ENCODE data around the gene GTPBP3. TPM values are rescaled to one million over a fixed set of nuclear protein-coding genes. Genes with fewer than 3 reads are reported as not detected.

Gene GTPBP3
- total and polyA plus RNA-seq, 9 of the 15 experiments (the other 6 are each of a cell fraction or from before 2014, with no cell fraction given): 4.9 to 124 (median 22.6) TPM

GRCh38 chr19:17376935-17377600, 39.7 kb downstream of the GTPBP3 start, which contains the start of gene PLVAP (continued):
- TF ChIP-seq NRF1 (conservative IDR thresholded peaks at IDR 0.05 in 1 of 2, IDR thresholded peaks at IDR 0.05 in 1 of 2): 0 out of 4 replicates have a peak, but pooled peaks of 1 of the 2 experiments have one; percentile 19
- TF ChIP-seq, protein P1, sequence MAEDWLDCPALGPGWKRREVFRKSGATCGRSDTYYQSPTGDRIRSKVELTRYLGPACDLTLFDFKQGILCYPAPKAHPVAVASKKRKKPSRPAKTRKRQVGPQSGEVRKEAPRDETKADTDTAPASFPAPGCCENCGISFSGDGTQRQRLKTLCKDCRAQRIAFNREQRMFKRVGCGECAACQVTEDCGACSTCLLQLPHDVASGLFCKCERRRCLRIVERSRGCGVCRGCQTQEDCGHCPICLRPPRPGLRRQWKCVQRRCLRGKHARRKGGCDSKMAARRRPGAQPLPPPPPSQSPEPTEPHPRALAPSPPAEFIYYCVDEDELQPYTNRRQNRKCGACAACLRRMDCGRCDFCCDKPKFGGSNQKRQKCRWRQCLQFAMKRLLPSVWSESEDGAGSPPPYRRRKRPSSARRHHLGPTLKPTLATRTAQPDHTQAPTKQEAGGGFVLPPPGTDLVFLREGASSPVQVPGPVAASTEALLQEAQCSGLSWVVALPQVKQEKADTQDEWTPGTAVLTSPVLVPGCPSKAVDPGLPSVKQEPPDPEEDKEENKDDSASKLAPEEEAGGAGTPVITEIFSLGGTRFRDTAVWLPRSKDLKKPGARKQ (CRISPR knock-in tag; IDR thresholded peaks at IDR 0.05): no peak
- TF ChIP-seq TAL1 (IDR thresholded peaks at IDR 0.05): peak; percentile 61
- TF ChIP-seq PML (IDR thresholded peaks at IDR 0.05; ENCODE audit: low read length): no peak
- TF ChIP-seq, protein P2, sequence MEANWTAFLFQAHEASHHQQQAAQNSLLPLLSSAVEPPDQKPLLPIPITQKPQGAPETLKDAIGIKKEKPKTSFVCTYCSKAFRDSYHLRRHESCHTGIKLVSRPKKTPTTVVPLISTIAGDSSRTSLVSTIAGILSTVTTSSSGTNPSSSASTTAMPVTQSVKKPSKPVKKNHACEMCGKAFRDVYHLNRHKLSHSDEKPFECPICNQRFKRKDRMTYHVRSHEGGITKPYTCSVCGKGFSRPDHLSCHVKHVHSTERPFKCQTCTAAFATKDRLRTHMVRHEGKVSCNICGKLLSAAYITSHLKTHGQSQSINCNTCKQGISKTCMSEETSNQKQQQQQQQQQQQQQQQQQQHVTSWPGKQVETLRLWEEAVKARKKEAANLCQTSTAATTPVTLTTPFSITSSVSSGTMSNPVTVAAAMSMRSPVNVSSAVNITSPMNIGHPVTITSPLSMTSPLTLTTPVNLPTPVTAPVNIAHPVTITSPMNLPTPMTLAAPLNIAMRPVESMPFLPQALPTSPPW (CRISPR knock-in tag; IDR thresholded peaks at IDR 0.05): peak; percentile 71
- 0 out of 2 replicates have a peak, but pooled peaks have one; percentile 11 for TF ChIP-seq L3MBTL2 (IDR thresholded peaks at IDR 0.05)
- TF ChIP-seq BHLHE40 (IDR thresholded peaks at IDR 0.05; ENCODE audit: low read length): peak; percentile 72
- TF ChIP-seq MAZ (CRISPR knock-in tag; conservative IDR thresholded peaks at IDR 0.05 in 1 of 2, IDR thresholded peaks at IDR 0.05 in 1 of 2): peak in 1 of 2 experiments; percentile 90; a peak in 2 of 4 replicates
- TF ChIP-seq HDGF (IDR thresholded peaks at IDR 0.05): no peak
- TF ChIP-seq SRSF7 (optimal IDR thresholded peaks at IDR 0.05; ENCODE audit: low read depth, low read length): no peak
- TF ChIP-seq, protein P3, sequence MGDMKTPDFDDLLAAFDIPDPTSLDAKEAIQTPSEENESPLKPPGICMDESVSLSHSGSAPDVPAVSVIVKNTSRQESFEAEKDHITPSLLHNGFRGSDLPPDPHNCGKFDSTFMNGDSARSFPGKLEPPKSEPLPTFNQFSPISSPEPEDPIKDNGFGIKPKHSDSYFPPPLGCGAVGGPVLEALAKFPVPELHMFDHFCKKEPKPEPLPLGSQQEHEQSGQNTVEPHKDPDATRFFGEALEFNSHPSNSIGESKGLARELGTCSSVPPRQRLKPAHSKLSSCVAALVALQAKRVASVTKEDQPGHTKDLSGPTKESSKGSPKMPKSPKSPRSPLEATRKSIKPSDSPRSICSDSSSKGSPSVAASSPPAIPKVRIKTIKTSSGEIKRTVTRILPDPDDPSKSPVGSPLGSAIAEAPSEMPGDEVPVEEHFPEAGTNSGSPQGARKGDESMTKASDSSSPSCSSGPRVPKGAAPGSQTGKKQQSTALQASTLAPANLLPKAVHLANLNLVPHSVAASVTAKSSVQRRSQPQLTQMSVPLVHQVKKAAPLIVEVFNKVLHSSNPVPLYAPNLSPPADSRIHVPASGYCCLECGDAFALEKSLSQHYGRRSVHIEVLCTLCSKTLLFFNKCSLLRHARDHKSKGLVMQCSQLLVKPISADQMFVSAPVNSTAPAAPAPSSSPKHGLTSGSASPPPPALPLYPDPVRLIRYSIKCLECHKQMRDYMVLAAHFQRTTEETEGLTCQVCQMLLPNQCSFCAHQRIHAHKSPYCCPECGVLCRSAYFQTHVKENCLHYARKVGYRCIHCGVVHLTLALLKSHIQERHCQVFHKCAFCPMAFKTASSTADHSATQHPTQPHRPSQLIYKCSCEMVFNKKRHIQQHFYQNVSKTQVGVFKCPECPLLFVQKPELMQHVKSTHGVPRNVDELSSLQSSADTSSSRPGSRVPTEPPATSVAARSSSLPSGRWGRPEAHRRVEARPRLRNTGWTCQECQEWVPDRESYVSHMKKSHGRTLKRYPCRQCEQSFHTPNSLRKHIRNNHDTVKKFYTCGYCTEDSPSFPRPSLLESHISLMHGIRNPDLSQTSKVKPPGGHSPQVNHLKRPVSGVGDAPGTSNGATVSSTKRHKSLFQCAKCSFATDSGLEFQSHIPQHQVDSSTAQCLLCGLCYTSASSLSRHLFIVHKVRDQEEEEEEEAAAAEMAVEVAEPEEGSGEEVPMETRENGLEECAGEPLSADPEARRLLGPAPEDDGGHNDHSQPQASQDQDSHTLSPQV (IDR thresholded peaks at IDR 0.05): no peak
- TF ChIP-seq, protein P4, sequence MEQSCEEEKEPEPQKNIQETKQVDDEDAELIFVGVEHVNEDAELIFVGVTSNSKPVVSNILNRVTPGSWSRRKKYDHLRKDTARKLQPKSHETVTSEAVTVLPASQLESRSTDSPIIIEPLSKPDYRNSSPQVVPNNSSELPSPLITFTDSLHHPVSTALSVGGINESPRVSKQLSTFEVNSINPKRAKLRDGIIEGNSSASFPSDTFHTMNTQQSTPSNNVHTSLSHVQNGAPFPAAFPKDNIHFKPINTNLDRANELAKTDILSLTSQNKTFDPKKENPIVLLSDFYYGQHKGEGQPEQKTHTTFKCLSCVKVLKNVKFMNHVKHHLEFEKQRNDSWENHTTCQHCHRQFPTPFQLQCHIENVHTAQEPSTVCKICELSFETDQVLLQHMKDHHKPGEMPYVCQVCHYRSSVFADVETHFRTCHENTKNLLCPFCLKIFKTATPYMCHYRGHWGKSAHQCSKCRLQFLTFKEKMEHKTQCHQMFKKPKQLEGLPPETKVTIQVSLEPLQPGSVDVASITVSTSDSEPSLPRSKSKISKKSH (CRISPR knock-in tag; IDR thresholded peaks at IDR 0.05): no peak
- TF ChIP-seq RCOR1 (IDR thresholded peaks at IDR 0.05; ENCODE audit: borderline replicate concordance in 1 of 2, low read depth in 2 of 2, low read length in 2 of 2): 0 out of 4 replicates have a peak, but pooled peaks of 1 of the 2 experiments have one; percentile 17
- peak; percentile 86 for TF ChIP-seq CBFA2T3 (IDR thresholded peaks at IDR 0.05)
- TF ChIP-seq KHSRP (IDR thresholded peaks at IDR 0.05): no peak
- TF ChIP-seq EGR1 (conservative IDR thresholded peaks at IDR 0.05): peak; percentile 87
- peak; percentile 66; the same call in 1 of the 2 replicates for TF ChIP-seq NFIC (IDR thresholded peaks at IDR 0.05)
- TF ChIP-seq STAG1 (CRISPR knock-in tag; IDR thresholded peaks at IDR 0.05; ENCODE audit: borderline replicate concordance): no peak
- peak; percentile 53; the same call in 1 of the 2 replicates for TF ChIP-seq SMARCE1 (IDR thresholded peaks at IDR 0.05)
- peak; percentile 48; the same call in 1 of the 2 replicates for TF ChIP-seq EP300 (IDR thresholded peaks at IDR 0.05; ENCODE audit: low read length)
